Dermis microvascular lymphatic vessel endothelial cell (primary cell): ENCODE results near the gene MRTFA. TPM values are rescaled to one million over a fixed set of nuclear protein-coding genes. Genes with fewer than 3 reads are reported as not detected.
A peak's percentile ranks its signal among the peaks of the same experiment; 100 is the strongest.

Source experiments
- DNase-seq, 2 donors: peaks; one replicate each; pipeline versions ENCODE4 v3.0.0 to v3.0.0-alpha.2; 2010; ENCODE audit warnings: low read depth in 2 of 2
- total RNA-seq: library from RNA; depleted of rRNA; stranded (reverse); fragments of >200 nt; gene quantifications from 2 replicates; pipeline ENCODE4 v1.2.1, GENCODE V29; 2014

The MRTFA gene
- total RNA-seq, 1 donor from 2014 or later, result 12.8 TPM

DNA sequence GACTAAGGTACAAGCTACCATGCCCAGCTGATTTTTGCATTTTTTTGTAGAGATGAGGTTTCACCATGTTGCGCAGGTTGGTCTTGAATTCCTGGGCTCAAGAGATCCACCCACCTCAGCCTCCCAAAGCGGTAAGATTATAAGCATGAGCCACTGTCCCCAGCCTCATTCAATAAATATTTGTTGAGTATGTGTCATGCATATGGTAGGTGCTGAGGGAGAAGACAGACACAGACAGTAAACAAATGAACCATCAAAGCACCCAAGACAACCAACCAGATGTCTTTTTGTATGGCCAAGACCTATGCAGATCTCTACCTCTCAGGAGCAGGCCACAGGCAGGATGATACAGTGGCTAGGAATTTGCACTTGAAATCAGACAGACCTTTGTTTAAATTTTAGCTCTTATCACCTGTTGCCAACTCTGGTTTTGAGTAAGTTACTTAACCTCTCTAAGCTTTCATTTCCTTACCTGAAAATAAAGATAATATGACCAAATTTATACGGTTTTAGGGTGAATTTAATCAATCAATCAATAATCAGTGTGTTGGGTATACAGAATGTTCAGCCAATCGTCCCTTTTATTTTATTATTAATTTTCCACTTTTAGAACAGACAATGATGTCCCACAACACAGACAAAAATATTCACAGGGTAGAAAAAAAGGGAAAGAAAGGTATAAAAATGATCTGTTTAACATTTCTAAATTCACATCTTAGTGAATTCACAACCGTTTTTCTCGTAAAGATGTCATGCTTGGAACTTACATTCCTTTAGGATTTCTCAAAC is 137.9 kb downstream of the MRTFA start:
- peak in 1 of 2 donors; percentile 48 for DNase-seq

GRCh38 chr22:40493441-40493840 is 143.1 kb downstream of the MRTFA start:
- DNase-seq, result no peak

DNA sequence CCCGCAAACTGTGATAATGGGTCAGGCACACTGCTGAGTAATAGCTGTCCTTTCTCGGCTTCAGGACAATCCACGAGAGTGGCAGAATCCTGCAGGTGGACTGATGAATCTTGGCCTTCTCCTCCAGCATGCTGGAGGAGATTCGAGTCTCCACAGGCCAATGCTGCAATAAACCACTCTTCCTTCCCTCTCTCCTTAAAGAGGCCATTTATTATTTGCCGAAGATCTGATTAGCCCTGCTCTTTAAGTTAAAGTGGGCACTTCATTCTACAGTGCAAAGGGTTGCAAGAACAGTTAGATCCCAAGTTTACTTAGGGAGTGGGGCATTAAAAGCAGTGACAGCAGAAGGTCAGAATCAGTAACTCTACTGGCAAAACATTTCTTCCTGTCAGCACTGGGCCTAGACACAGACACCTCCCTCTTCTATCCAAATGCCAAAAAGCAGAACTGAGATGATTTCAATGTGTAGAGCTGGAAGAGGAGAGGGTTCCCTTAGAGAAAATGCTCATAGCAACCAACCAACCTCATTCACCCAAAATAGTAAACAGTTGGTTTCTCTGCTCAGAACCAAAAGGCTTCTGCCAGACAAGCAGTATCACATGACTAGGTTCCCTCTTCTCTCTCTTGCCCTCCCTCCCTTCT is 144.4 kb downstream of the MRTFA start:
- no peak for DNase-seq

DNA sequence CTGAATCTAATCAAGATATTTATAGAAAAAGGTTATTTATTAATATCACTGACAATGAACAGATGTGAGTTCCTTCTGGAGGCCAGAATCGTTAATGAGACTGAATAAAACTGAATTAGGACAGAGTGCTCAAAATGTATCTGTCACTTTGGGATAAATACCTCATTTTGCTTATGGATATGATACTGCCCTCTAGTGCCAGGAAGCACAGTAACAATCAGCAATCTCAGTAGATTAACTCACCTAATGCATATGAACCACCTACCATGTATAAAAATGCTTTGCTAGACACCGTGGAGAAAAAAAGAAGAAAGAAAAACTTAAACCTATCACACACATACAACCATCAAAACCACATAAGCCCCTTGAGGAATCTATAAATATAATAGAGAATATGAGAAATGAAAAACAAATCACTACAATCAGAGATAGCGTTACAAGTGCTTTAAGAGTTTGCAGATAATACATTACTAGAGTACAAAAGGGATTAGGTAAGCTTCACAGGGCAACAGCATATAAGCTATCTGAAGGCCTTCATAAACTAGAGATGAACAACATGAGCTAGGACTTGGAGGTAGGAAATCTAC is 148.8 kb downstream of the MRTFA start:
- peak; percentile 41 to 54 for DNase-seq

- no peak for DNase-seq
Observed at GRCh38 chr22:40486962-40487602, 149.4 kb downstream of the MRTFA start.

- DNase-seq, result peak in 1 of 2 donors; percentile 17
Observed at GRCh38 chr22:40485813-40486667, 150.5 kb downstream of the MRTFA start.

GRCh38 chr22:40484906-40485669 is 151.4 kb downstream of the MRTFA start:
- no peak for DNase-seq

DNA sequence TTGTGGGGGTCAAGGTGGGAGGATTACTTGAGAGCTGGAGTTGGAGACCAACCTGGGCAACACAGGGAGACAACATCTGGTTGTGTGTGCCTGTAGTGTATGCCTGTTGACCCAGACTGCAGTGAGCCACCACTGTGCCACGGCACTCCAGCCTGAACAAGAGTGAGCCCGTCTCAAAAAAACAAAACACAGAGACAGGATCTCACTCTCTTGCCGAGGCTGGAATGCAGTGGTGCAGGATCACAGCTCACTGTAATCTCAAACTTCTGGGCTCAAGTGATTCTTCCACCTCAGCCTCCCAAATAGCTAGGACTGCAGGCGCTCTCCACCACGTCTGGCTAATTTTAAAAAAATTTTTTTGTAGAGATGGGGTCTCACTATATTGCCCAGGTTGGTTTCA is 153.6 kb downstream of the MRTFA start:
- DNase-seq, result no peak

DNA sequence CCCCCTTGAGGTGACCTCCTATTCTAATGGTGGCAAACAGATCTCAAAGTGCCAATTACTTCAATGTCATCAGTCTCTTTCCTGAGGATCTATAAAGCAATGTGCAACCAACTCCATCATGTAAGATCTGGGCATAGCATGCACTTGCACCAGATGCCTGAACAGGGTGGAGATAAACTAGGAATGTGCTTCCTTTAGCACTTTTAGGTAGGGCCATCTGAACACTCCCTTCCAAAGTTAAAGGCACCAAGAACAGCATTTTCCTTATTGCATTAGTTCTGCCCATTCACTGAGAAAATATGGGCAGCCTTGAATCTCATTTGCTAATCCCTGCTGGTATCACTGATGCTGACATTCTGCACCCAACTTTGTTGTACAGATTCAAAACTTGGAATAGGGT is 154.1 kb downstream of the MRTFA start:
- no peak for DNase-seq

DNA sequence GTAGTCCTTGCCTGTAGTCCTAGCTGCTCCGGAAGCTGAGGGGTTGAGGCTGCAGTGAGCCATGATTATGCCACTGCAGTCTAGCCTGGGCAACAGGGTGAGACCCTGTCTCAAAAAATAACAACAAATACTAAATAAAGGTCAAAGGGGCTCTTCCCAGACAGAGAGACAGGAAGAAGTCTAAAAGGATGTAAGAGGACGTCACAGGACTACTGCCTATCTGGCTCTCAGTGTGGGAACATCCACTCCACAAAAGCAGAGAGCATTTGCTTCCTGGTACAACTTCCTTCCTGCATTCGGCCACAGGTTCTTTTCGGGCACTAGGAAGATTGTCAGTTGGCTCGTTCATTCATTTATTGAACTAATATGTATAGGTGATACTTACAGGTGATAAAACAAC is 155.5 kb downstream of the MRTFA start:
- peak; percentile 90 to 95 for DNase-seq

GRCh38 chr22:40479887-40480538 is 156.5 kb downstream of the MRTFA start:
- DNase-seq, result no peak

- no peak for DNase-seq
Observed at GRCh38 chr22:40479126-40479800, 157.3 kb downstream of the MRTFA start.

- no peak for DNase-seq
Observed at GRCh38 chr22:40478338-40479125, 158.0 kb downstream of the MRTFA start.

DNA sequence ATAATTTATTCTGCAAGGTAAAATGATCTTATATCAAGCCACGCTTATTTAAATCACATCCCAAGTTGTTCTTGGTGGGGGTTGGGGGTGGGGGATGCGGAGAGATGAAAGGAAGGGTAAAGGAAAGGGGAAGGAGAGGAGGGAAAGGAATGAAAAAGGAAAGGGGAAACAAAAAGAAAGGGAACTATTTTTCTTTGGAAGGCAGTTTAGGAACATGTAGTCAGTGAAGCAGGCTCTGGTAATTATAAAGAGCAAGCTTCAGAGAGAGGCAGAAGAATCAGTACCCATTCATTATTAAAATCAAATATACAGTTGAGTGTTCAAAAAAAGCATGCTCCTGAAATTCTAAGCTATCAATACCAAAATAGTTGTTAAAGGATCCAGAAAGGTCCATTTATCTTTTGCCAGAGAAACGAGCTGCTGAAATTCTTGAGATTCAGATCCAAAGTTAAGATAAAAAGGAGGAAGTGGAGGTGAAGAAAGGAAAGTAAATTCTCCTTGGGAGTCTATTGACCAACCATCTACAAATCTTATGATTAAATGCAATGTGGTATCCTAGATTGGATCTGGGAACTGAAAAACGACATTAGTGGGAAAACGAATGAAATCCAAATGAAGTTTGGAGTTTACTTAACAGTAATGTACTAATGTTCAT is 158.7 kb downstream of the MRTFA start:
- no peak for DNase-seq

GRCh38 chr22:40476341-40476740 is 160.2 kb downstream of the MRTFA start:
- no peak for DNase-seq

DNA sequence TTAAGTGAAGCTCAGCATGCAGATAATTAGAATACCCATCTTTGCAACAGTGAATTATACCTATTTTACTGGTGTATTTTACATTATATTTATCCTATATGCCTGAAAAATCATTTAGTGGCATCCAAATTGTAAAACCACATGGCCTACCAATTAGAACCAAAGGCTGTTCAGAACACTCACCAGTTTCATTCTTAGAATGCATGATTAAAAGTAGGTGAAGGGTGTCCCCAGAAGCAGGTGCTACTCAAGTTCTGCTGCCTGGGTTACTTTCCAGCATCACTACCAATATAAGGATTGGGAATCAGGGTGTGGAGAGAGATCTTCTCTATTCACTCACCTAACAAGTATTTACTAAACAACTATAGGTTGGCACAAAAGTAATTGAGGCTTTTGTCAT is 162.8 kb downstream of the MRTFA start:
- no peak for DNase-seq

DNA sequence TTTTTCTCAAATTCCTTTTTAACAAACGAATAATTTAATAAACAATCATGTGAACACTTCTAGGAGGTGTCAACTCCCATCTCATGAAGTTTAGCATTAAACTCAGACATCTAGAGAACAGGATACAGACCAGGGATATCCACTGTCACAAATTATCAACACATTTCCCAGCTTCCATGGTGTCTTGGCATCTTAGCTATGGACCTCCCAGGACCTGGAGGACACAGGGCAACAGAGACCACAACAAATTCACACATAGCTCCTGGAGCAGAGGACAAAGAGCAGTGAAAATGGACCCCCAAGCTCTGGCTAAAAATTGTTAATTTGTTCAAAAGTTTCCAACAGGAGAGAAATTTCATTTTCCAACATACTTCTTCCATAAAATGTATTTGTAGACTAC is 163.9 kb downstream of the MRTFA start:
- no peak for DNase-seq

DNA sequence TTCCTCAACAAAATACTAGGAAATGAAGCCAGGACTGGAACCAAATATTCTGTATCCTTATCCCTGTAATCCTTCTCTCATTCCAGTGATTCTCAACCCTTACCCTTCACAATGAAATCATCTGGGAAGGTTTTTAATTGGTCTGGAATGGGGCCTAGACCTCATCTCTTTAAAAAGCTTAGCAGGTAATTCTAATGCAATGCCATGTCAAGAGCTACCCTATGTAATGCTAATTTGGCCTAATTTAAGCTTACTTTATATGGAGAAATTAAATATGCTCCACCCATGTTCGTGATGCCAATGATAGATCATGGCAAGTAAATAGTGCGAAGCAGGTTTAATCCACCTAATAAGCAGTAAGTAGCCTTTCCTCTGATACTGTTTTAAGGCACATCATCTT is 164.5 kb downstream of the MRTFA start:
- no peak for DNase-seq
